GM21723 (cell line): Measurements from ENCODE around the gene MLLT11.

Experiments used
- ATAC-seq: cut with Tn5 transposase; IDR thresholded peaks from one replicate; pipeline ENCODE4 v1.9.1; 2021; ENCODE audit warnings: mild to moderate bottlenecking, moderate library complexity; ENCODE audit not compliant: unreplicated experiment

Gene MLLT11, protein sequence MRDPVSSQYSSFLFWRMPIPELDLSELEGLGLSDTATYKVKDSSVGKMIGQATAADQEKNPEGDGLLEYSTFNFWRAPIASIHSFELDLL

DNA sequence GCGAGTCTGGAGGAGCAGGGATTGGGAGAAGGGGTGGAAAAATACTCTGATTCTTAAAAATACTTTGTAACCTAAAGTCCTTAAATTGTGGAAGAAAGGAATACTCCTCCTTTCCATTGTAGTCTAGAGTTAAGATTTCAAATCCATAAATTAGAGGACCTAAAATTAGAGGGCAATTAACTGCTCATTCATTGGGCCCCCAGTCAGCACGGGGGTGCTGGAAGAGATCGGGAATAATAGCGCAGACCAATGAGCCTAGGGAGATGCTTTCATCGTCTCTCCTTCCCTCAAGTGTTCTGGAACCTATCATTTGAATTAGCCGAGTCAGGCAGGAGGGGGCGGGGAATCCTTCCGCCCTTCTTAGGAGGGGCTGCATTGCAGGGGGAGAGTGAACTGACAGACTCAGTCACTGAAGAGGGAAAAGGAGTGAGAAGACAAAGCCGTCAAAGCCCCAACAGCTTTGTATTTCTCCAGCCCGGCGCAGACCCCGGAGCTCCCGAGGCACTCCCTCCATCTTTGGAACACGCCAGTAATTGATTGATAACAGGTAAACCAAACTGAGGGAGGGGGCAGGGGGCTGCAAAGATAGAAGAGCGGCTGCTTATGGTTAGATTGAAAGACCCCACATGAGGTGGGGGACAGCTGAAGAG is at the start of gene MLLT11:
TSS of gene MLLT11 (plus strand) at position 391 of the 650 bp plus-strand sequence. CDS start 6,828 bp downstream, outside the sequence.
- no peak for ATAC-seq

DNA sequence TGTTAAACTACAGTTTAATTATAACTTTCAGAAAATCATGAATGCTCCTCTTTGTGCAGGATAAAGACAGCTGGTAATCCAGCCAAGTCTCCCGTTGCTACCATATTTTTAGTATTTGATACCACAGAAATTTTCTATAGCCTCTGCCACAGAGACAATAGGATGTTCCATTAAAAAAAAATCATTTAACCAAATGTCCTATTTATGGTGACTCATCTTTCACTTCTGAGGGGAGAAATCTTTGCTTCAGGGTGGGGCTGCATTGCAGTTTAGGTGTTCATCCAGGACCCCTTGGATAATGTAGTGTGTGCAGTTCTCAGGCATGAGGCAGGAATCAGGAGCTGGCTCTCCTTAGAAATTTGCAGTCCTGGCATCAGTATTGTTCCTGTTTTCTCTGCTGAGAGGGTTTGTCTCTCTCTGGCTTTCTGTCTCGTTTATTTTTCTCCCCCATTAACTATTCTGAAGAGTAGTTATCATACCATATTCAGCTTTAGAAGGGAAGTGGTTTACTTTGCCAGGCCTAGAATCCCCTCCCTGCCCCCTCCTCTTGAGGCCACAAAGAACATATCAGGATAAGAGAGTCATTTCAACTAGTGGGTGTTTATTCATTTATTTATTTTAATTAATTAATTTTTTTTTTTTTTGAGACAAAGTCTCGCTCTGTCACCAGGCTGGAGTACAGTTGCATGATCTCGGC is 48.9 kb upstream of the MLLT11 start:
- no peak for ATAC-seq

DNA sequence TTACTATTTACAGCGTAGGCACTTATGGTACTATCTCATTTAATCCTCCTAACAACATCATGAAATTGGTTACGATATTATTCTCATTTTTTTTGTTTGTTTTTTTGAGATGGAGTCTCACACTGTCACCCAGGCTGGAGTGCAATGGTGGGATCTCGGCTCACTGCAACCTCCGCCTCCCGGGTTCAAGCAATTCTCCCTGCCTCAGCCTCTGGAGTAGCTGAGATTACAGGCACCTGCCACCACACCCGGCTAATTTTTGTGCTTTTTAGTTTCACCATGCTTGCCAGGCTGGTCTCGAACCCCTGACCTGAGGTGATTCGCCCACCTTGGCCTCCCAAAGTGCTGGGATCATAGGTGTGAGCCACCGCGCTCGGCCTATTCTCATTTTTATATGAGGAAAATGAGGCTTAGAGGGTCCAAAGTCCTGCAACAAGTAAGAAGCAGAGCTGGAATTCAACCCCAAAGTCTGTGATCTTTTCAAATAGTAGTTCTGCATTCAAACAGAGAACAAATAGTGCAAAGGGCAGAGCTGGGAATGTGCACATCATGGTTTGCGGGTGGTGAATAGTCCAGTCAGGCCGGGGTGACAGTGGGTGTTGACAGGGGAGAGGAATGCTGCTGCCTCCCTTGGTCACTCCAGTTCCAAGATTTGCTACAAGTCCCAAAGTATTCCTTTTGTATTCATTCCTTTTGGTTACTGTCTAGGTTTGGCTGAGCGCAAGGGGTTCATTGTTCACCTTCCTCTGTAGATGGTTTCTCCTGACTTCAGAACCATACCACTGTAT is 47.3 kb upstream of the MLLT11 start:
- ATAC-seq, result no peak

DNA sequence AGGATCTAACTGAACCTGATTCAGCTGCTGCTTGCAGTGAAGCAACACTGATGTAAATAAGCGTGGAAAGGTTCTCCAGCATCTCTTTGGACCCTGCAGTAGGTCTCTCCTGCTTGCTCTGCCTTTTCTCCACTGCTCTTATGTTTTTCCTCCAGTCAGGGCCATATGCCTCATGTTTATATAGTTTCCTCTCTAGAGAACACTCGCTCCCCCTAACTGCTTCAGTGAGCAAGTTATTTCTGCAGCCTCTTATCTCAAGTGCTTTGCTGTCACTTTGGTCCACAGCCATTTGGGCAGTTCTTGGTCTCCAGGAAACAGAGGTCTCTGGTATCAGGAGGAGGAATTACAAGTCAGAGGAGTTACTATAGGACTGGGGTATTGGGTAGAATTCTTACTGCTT is 46.7 kb upstream of the MLLT11 start:
- ATAC-seq, result no peak

DNA sequence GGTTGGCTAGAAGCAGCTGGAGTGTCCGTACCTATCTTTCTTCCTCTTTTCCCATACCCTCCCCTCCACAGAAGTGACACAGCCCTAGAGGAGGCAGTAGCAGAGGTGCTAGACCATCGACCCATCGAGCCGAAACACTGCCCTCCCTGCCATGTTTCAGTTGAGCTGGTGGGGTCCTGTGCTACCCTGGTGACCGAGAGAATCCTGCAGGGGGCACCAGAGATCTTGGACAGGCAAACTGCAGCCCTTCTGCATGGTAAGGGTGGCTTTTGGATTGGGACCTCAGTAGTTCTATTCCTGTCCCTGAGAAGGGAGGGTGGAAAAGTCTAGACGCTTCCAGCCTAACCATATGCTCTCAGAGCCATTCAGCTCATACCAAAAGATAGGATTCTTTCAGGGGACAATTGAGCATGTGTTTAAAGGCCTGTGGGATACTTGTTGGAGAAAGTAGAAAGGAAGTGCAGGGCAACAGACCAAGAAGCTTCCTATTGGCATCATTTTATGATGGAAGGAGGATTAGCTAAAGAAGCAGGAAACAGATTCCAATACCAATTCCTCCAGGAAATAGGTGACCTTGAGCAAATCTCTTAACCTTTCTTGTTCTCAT is 35.6 kb upstream of the MLLT11 start:
- no peak for ATAC-seq

DNA sequence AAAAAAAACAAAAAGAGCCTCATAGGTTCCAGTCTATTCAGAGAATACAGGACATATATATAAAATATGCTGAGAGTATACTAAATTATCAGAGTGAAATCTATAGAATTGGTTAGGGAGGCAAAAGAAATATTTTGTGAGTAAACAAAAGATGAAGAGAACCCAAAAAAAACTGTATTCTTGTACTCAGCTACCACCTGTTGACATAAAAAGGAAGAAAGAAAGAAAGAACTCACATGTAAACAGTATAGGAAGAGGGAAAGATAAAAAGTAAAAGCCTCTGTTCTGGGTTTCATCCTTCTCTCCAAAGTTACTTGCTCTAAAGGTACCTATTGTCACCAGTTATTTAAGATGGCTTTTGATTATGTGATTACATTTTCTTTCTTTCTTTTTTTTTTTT is 33.7 kb upstream of the MLLT11 start:
- ATAC-seq, result no peak

DNA sequence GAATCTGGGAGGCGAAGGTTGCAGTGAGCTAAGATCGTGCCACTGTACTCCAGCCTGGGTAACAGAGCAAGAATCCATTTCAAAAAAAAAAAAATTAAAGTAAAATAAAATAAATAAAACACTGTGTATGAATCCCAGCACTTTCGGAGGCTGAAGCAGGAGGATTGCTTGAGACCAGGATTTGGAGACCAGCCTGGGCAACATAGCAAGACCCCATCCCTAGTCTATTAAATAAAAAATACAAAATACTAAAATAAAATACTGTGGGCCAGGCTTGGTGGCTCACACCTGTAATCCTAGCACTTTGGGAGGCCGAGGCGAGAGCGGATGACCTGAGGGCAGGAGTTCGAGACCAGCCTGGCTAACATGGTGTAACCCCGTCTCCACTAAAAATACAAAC is 28.0 kb upstream of the MLLT11 start:
- ATAC-seq, result no peak

DNA sequence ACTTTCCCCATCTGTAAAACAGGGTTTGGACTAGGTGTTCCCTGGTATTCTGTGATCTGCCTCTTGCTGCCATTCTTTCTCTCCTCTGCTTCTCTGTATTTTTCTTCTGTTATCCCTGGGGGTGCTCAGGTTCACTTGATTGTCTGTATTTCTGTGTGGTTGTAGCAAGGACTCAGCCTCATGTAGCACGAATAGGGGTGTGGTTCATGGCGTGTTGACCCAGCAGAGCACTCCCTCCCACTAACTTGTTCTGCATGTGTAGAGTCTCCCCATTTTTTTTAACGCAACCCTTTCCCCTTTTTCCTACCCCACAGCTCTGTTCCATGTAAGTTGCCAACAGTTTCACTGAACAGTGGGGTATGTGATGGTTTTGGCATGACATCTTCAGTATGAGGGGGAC is 25.0 kb upstream of the MLLT11 start:
- ATAC-seq, result no peak

DNA sequence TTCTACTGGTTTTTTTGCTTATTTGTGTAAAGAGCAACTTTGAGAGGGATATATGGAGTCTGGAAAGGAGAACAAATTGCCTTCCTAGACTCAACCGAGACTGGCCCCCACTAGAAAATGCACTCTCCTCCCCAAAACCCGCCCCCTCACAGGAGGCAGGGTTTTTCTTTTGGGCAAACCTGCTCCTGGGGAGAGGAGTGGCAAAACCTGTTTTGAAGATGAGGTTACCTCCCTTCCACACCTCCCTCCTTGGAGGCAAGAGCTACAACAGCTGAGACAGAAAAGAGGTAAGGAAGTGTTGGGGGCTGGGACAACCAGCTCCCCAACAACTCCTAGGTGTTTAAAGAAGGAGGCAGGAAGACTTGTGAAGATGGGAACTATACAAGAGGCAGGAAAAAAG is 23.8 kb upstream of the MLLT11 start, which contains the start of gene BNIPL:
TSS of gene BNIPL (plus strand) at position 231 of the 400 bp plus-strand sequence. CDS start at position 371, 140 bp downstream.
- ATAC-seq, result no peak

DNA sequence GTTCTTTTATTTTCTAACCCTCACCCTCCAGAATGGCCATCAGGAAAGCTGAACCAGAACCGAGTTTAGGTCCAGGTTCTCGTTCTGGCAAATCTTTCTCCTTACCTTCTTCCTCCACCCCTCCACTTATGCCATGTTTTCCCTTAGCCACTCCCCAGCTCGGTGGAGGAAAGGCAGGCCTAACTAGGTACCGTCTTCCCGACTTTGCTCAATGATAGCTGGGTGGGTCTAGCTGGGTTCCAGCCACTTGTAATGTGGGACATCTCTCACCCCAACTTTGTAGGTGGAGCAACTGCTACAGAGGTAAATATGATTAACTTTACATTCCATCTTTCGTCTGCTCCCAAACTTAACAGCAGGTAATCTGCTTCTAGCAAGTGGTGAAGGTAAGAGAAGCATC is 23.2 kb upstream of the MLLT11 start:
- ATAC-seq, result no peak

DNA sequence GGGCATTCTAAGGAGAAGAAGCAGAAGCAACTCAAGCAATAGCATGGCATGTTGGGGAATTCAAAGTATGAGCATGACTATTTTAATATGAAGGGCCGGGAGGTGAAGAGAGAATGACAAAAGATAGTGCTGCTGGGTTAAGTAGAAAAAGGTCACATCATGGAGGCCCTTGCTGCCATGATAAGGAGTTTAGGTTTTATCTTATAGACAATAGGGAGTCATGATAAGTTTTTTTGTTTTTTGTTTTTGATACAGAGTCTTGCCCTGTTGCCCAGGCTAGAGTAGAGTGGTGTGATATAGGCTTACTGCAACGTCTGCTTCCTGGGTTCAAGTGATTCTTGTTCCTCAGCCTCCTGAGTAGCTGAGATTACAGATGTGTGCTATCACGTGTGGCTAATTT is 20.7 kb upstream of the MLLT11 start:
- ATAC-seq, result no peak

DNA sequence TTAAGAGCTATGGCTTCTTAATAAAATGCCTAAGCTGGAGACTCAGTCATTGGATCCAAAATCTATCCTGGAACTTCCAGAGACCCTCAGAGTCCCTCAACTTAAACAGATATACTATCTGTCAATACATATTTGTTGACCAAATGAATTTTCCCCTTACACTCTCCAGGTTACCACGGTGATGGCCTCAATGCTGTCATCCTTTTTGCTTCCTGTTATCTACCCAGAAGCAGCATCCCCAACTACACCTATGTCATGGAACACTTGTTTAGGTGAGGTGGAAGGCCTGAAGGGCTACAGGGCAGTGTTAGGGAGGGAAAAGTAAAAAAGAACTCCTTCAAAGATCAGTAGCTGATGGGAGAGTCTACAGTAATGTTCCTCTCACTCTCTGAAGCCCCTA is 17.0 kb upstream of the MLLT11 start:
- ATAC-seq, result no peak

DNA sequence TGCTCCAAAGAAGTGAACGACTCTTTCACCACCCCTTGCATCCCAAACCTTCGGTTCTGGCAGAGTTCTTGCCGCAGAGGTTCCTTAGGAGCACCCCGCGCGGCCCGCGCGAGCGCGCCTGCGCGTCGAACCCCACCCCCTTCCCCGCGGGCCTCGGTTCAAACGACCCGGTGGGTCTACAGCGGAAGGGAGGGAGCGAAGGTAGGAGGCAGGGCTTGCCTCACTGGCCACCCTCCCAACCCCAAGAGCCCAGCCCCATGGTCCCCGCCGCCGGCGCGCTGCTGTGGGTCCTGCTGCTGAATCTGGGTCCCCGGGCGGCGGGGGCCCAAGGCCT is 12.6 kb upstream of the MLLT11 start, which contains the start of gene C1orf56:
TSS of gene C1orf56 (plus strand) at position 161 of the 334 bp plus-strand sequence. CDS start at position 258, 97 bp downstream.
- peak; percentile 51 for ATAC-seq

DNA sequence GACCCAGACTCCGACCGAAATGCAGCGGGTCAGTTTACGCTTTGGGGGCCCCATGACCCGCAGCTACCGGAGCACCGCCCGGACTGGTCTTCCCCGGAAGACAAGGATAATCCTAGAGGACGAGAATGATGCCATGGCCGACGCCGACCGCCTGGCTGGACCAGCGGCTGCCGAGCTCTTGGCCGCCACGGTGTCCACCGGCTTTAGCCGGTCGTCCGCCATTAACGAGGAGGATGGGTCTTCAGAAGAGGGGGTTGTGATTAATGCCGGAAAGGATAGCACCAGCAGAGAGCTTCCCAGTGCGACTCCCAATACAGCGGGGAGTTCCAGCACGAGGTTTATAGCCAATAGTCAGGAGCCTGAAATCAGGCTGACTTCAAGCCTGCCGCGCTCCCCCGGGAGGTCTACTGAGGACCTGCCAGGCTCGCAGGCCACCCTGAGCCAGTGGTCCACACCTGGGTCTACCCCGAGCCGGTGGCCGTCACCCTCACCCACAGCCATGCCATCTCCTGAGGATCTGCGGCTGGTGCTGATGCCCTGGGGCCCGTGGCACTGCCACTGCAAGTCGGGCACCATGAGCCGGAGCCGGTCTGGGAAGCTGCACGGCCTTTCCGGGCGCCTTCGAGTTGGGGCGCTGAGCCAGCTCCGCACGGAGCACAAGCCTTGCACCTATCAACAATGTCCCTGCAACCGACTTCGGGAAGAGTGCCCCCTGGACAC is 12.1 kb upstream of the MLLT11 start:
- ATAC-seq, result peak; percentile 75

DNA sequence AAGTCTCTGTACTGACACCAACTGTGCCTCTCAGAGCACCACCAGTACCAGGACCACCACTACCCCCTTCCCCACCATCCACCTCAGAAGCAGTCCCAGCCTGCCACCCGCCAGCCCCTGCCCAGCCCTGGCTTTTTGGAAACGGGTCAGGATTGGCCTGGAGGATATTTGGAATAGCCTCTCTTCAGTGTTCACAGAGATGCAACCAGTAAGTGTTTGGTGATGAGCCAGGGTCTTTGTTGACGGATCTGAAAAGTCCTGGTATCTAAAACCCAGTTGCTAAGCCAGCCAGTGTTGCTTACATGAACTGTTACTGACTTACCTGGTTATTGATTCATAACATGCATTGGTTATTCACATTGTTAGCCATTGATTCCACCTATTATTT is 11.6 kb upstream of the MLLT11 start:
- no peak for ATAC-seq

DNA sequence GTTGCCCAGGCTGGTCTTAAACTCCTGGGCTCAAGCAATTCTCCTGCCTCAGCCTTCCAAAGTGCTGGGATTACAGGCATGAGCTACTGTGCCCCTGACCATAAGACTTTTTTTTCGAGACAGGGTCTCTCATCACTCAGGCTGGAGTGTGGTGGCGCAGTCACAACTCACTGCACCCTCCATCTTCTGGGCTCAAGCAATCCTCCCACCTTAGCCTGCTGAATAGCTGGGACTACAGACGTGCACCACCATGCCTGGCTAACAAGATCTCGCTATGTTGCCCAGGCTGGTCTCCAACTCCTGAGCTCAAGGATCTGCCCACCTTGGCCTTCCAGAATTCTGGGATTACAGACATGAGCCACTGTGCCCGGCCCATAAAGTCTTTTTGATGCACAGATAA is 10.7 kb upstream of the MLLT11 start:
- no peak for ATAC-seq

DNA sequence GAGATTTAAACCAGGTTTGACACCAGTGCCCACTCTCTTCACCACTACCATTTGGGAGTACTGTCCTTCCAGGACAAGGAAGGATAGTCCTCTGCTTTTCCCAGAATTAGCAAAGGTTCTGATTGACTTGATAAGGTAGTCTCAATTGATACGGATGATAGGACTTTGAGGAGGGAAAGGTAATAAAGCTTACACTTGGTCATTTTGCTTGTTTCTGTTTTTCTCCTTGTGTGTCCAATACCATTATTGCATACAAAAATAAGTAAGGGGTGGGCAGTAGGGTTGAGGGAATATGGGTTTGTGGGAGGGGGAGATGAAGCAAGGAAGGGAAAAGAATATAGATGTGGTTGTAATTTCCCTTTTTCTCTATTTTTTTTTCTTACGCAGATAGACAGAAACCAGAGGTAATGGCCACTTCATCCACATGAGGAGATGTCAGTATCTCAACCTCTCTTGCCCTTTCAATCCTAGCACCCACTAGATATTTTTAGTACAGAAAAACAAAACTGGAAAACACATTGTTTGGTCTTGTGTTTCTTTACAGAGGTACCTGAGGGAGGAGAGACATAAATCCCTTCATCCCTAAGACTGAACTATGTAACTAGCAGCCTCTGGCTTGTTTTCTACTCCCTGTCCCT is 10.0 kb upstream of the MLLT11 start:
- no peak for ATAC-seq

DNA sequence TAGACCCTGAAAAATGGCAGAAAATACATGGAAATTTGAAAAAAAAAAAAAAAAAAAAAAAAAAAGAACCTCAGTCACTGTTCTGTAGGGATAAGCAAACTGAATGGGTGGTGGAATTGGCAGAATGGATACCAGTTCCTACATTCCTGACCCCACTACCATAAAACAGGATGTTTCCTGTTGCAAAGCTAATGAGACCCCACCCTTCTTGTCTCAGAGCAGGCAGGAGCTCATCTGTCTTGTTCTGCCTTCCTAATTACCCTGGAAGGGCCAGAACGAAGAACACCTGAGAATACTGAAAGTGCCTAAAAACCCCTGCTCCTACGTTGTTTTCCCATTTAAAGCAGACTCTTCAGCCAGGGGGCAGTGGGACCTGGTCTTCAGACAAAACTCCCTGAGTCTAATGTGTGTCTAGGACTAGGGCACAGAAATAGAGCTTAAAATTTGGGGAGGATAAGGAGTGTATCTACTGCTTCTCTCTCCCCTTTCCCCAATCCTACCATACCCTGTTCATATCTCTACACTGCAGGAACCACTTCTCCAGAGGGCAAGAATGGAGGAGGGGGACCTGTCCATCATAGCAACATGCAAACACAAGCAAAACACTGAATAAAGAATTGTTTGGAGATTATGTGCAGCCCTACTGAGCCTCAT is 8.7 kb upstream of the MLLT11 start:
- no peak for ATAC-seq

DNA sequence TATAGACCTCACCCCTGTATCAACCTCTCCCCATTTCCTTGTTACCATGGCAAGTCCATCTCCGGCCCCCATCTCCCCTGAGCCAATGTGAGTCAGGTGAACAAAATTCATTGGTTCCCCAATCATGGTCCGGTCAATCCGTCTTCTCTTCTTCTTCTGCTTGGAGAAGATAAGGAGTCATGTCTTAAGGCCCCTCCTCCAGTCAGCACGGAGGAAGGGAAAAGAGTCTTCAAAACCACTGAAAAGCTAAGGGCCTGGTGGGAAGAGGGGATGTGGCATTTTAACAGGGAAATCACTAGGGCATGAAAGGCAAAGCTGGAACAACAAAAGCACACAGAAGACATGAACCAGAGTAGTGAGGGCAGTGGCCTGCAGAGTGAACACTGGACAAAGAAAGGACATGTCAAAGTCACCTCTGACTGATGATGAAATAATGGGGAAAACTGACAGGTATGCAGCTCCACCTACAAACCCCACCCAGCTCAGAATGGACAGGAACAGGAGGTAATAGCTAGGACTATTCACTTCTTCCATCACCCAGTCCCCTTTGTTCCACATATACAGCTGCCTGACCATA is 5.1 kb upstream of the MLLT11 start:
- ATAC-seq, result no peak
